H1 (cell line): ENCODE data around the gene MECR. TPM values are rescaled to one million over a fixed set of nuclear protein-coding genes. Genes with fewer than 3 reads are reported as not detected.

Experiments used
- CTCF ChIA-PET: fragments of 300-600 bp; sonication (Branson Sonifier 250); formaldehyde crosslinking; loops from one replicate; lab custom pipeline; 2021; ENCODE audit not compliant: partially characterized antibody; lab: Charles Lee
- POLR2A ChIA-PET: fragments of 300-600 bp; sonication (Branson Sonifier 250); formaldehyde crosslinking; loops from one replicate; lab custom pipeline; 2021; ENCODE audit warnings: inconsistent platforms; ENCODE audit not compliant: partially characterized antibody; lab: Charles Lee
- DNase-seq, 2 experiments: peaks; one replicate each; pipeline versions ENCODE4 v3.0.0 to v3.0.0-alpha.2; 2010 to 2022; ENCODE audit warnings: low spot score in 2 of 2, low read depth in 1 of 2, mixed read lengths in 1 of 2
- FAIRE-seq: peaks from 2 replicates; lab custom pipeline; 2011; peaks lifted over from hg19 to GRCh38; lab: Jason Lieb, UNC
- H2AFZ ChIP-seq: 2 replicates; pipeline ENCODE4 v1.8.1; 2012; ENCODE audit warnings: low read length, inconsistent platforms
- H2AK5ac ChIP-seq: 2 replicates; pipeline ENCODE4 v1.6.1; 2013; ENCODE audit warnings: low read depth, low read length
- H2BK120ac ChIP-seq: replicated peaks from 2 replicates; pipeline ENCODE3; 2013; ENCODE audit warnings: low read depth, low read length, inconsistent platforms
- H2BK12ac ChIP-seq: 2 replicates; pipeline ENCODE4 v1.6.1; 2013; ENCODE audit warnings: low read depth, low read length
- H2BK15ac ChIP-seq: 2 replicates; pipeline ENCODE4 v1.6.1; 2013; ENCODE audit warnings: low read length
- H2BK20ac ChIP-seq: 2 replicates; pipeline ENCODE4 v1.6.1; 2013; ENCODE audit warnings: low read length
- H2BK5ac ChIP-seq: 2 replicates; pipeline ENCODE4 v1.6.1; 2013; ENCODE audit warnings: low read depth, low read length
- H3K14ac ChIP-seq: 2 replicates; pipeline ENCODE4 v1.6.1; 2013; ENCODE audit warnings: inconsistent platforms; ENCODE audit not compliant: insufficient read length
- H3K18ac ChIP-seq: 2 replicates; pipeline ENCODE4 v1.6.1; 2013; ENCODE audit warnings: low read length; ENCODE audit errors: extremely low read depth
- H3K23ac ChIP-seq: 2 replicates; pipeline ENCODE4 v1.6.1; 2013; ENCODE audit warnings: inconsistent platforms; ENCODE audit not compliant: insufficient read length
- H3K23me2 ChIP-seq: 2 replicates; pipeline ENCODE4 v1.6.1; 2013; ENCODE audit warnings: low read depth, low read length
- H3K27ac ChIP-seq: 2 replicates; pipeline ENCODE4 v1.6.1; 2011; ENCODE audit warnings: low read depth, low read length, inconsistent platforms
- H3K27me3 ChIP-seq, 4 experiments: replicated peaks in 1 of 4; 1 replicate in 1 of 4; 2 replicates in 3 of 4; pipeline versions ENCODE4 v1.6.1 to v1.8.1; 2011 to 2013; ENCODE audit warnings: low read length in 3 of 4, mild to moderate bottlenecking in 3 of 4, inconsistent platforms in 2 of 4, mixed read lengths in 2 of 4, moderate library complexity in 1 of 4; ENCODE audit not compliant: control insufficient read depth in 3 of 4, insufficient read depth in 3 of 4; ENCODE audit errors: extremely low read depth in 1 of 4
- H3K36me3 ChIP-seq, 4 experiments: 2 replicates each; pipeline versions ENCODE4 v1.6.1 to v1.8.1; 2011 to 2013; ENCODE audit warnings: mild to moderate bottlenecking in 4 of 4, low read length in 3 of 4, moderate library complexity in 2 of 4, control low read depth in 1 of 4, inconsistent platforms in 1 of 4; ENCODE audit not compliant: insufficient read depth in 4 of 4, control insufficient read depth in 2 of 4
- H3K4ac ChIP-seq: replicated peaks from 2 replicates; pipeline ENCODE3; 2013; ENCODE audit warnings: low read length, low read depth, mixed read lengths, inconsistent platforms; ENCODE audit not compliant: insufficient read length
- H3K4me1 ChIP-seq, 4 experiments: replicated peaks in 1 of 4; 1 replicate in 1 of 4; 2 replicates in 3 of 4; pipeline versions ENCODE4 v1.6.1 to v1.8.1; 2011 to 2013; ENCODE audit warnings: low read length in 3 of 4, inconsistent platforms in 2 of 4, mixed read lengths in 1 of 4; ENCODE audit not compliant: insufficient read depth in 4 of 4, control insufficient read depth in 3 of 4
- H3K4me2 ChIP-seq, 2 experiments: 2 replicates each; pipeline versions ENCODE4 v1.6.1 to v1.8.1; 2011 to 2013; ENCODE audit warnings: low read depth in 2 of 2, low read length in 2 of 2, control low read depth in 1 of 2, inconsistent platforms in 1 of 2, mild to moderate bottlenecking in 1 of 2; ENCODE audit not compliant: insufficient read depth in 1 of 2
- H3K4me3 ChIP-seq, 4 experiments: fragments of 200-600, 300-600 bp in 1 of 4; sonication (generic), shearing (Covaris generic), sonication (Bioruptor Twin) in 1 of 4; 2 replicates each; pipeline versions ENCODE4 v1.5.1 to v1.8.1; 2011 to 2016; ENCODE audit warnings: low read length in 4 of 4, low read depth in 3 of 4, control low read depth in 2 of 4, inconsistent platforms in 2 of 4, mild to moderate bottlenecking in 2 of 4, mixed read lengths in 1 of 4, moderate library complexity in 1 of 4; ENCODE audit not compliant: insufficient read depth in 2 of 4; ENCODE audit errors: extremely low read depth in 1 of 4
- H3K56ac ChIP-seq: replicated peaks from 2 replicates; pipeline ENCODE3; 2013; ENCODE audit warnings: low read depth, mild to moderate bottlenecking, mixed read lengths, low read length, inconsistent platforms; ENCODE audit not compliant: insufficient read length
- H3K79me1 ChIP-seq: 2 replicates; pipeline ENCODE4 v1.6.1; 2013; ENCODE audit warnings: low read depth, low read length, control low read depth
- H3K79me2 ChIP-seq, 2 experiments: 2 replicates each; pipeline versions ENCODE4 v1.6.1 to v1.8.1; 2012 to 2013; ENCODE audit warnings: low read length in 2 of 2, mild to moderate bottlenecking in 2 of 2, inconsistent platforms in 1 of 2; ENCODE audit not compliant: insufficient read depth in 2 of 2, control insufficient read depth in 1 of 2
- H3K9ac ChIP-seq, 4 experiments: replicated peaks in 1 of 4; 1 replicate in 1 of 4; 2 replicates in 3 of 4; pipeline versions ENCODE4 v1.6.1 to v1.8.1; 2011 to 2013; ENCODE audit warnings: low read depth in 3 of 4, low read length in 3 of 4, control low read depth in 2 of 4, mild to moderate bottlenecking in 2 of 4, moderate library complexity in 2 of 4, inconsistent platforms in 1 of 4; ENCODE audit errors: extremely low read depth in 1 of 4
- H3K9me3 ChIP-seq, 2 experiments: 2 replicates each; pipeline versions ENCODE4 v1.6.1 to v1.8.1; 2012 to 2013; ENCODE audit warnings: mild to moderate bottlenecking in 2 of 2, moderate library complexity in 2 of 2, control low read depth in 1 of 2, inconsistent platforms in 1 of 2, low read depth in 1 of 2, low read length in 1 of 2, mixed read lengths in 1 of 2; ENCODE audit not compliant: insufficient read depth in 2 of 2
- H4K20me1 ChIP-seq, 2 experiments: replicated peaks in 1 of 2; 2 replicates each; pipeline versions ENCODE3 to v1.8.1; 2011 to 2013; ENCODE audit warnings: inconsistent platforms in 2 of 2, low read length in 2 of 2, mild to moderate bottlenecking in 1 of 2; ENCODE audit not compliant: insufficient read depth in 2 of 2, control insufficient read depth in 1 of 2
- H4K5ac ChIP-seq: 2 replicates; pipeline ENCODE4 v1.6.1; 2013; ENCODE audit warnings: low read length, low read depth, mixed read lengths, inconsistent platforms; ENCODE audit not compliant: insufficient read length
- H4K8ac ChIP-seq: 2 replicates; pipeline ENCODE4 v1.8.0; 2013; ENCODE audit warnings: mild to moderate bottlenecking, moderate library complexity, low read length, inconsistent platforms; ENCODE audit not compliant: insufficient read depth; ENCODE audit errors: extremely low read depth
- H4K91ac ChIP-seq: replicated peaks from 2 replicates; pipeline ENCODE3; 2013; ENCODE audit warnings: low read length, mixed read lengths, inconsistent platforms; ENCODE audit not compliant: insufficient read length
- ASH2L ChIP-seq: fragments of 200-600, 300-600 bp; sonication (generic); IDR thresholded peaks from one replicate; pipeline ENCODE4 v1.7.1; 2017; ENCODE audit warnings: low read length
- BACH1 ChIP-seq: IDR thresholded peaks from 2 replicates; pipeline ENCODE4 v1.6.1; 2012; ENCODE audit warnings: low read length, improper control_type of control experiment
- E2F6 ChIP-seq: IDR thresholded peaks from 2 replicates; pipeline ENCODE4 v1.6.1; 2012; ENCODE audit warnings: inconsistent platforms
- EZH2 ChIP-seq: fragments of 200-600 bp; sonication (generic); IDR thresholded peaks from 2 replicates; pipeline ENCODE4 v1.7.1; 2012; ENCODE audit warnings: low read depth, mild to moderate bottlenecking, moderate library complexity, low read length, inconsistent platforms; ENCODE audit not compliant: severe bottlenecking
- HDAC2 ChIP-seq, 2 experiments: fragments of 300-600 bp in 1 of 2; sonication (generic) in 1 of 2; IDR thresholded peaks; 2 replicates each; pipeline ENCODE4 v1.6.1; 2011 to 2012; ENCODE audit warnings: low read depth in 2 of 2, low read length in 2 of 2, mild to moderate bottlenecking in 2 of 2, moderate library complexity in 2 of 2, borderline replicate concordance in 1 of 2, inconsistent platforms in 1 of 2
- RAD21 ChIP-seq, 2 experiments: IDR thresholded peaks in 1 of 2; conservative IDR thresholded peaks in 1 of 2; 2 replicates each; pipeline ENCODE4 v1.6.1; 2011; ENCODE audit warnings: low read depth in 2 of 2, low read length in 2 of 2, improper control_type of control experiment in 1 of 2, inconsistent platforms in 1 of 2, mild to moderate bottlenecking in 1 of 2, moderate library complexity in 1 of 2
- RFX5 ChIP-seq: IDR thresholded peaks from 2 replicates; pipeline ENCODE4 v1.6.1; 2011; ENCODE audit warnings: low read depth, low read length, improper control_type of control experiment, borderline replicate concordance
- SIRT6 ChIP-seq: IDR thresholded peaks from one replicate; pipeline ENCODE4 v1.7.1; 2012; ENCODE audit warnings: low read length, inconsistent platforms
- SIX5 ChIP-seq: IDR thresholded peaks from 2 replicates; pipeline ENCODE4 v1.6.1; 2011; ENCODE audit warnings: mild to moderate bottlenecking, low read depth, low read length
- SP2 ChIP-seq: IDR thresholded peaks from 2 replicates; pipeline ENCODE4 v1.6.1; 2012; ENCODE audit warnings: mild to moderate bottlenecking, low read length, inconsistent platforms
- SRF ChIP-seq: IDR thresholded peaks from 2 replicates; pipeline ENCODE4 v1.6.1; 2011; ENCODE audit warnings: mild to moderate bottlenecking, low read depth, low read length, moderate library complexity
- SUZ12 ChIP-seq: fragments of 200-600 bp; sonication (generic); IDR thresholded peaks from 2 replicates; pipeline ENCODE4 v1.6.1; 2012; ENCODE audit warnings: mild to moderate bottlenecking, inconsistent platforms, low read length, moderate library complexity, mixed read lengths
- YY1 ChIP-seq: IDR thresholded peaks from 2 replicates; pipeline ENCODE4 v1.6.1; 2011; ENCODE audit warnings: low read depth, mild to moderate bottlenecking, low read length
- WGBS, 2 experiments: shearing (Covaris generic) in 1 of 2; methylation state at CpG; one replicate each; pipeline versions ENCODE4 v1.1.6 to v1.1.7; 2013 to 2015; ENCODE audit warnings: low lambda C conversion rate in 2 of 2, mixed read lengths in 2 of 2, inconsistent platforms in 1 of 2, low coverage in 1 of 2, missing lambda C conversion rate in 1 of 2; ENCODE audit not compliant: insufficient replicate concordance in 2 of 2, insufficient coverage in 1 of 2, insufficient read length in 1 of 2; ENCODE audit errors: extremely low coverage in 1 of 2, missing lambda C conversion rate in 1 of 2; 5-methylcytosine and 5-hydroxymethylcytosine counted together
- polyA plus RNA-seq, 7 experiments: library from polyadenylated mRNA; depleted of rRNA in 3 of 7; stranded (reverse) in 5 of 7; unstranded in 2 of 7; fragments of >200 nt in 5 of 7; fragments of 200-250 nt in 2 of 7; gene quantifications; 1 replicate in 5 of 7; 2 replicates in 1 of 7; 4 replicates in 1 of 7; pipeline versions ENCODE4 v1.2.1 to v1.2.3, GENCODE V29; 2011 to 2013; ENCODE audit warnings: missing spikeins in 2 of 7, mixed read lengths in 2 of 7
- total RNA-seq: library from RNA; stranded (reverse); fragmentation: NEBNext Ultra II Directional; extraction: Animal tissue kit (Norgen Biotek cat#: 25700); gene quantifications from 2 replicates; pipeline ENCODE4 v1.2.1, GENCODE V29; 2021

The MECR gene
- total and polyA plus RNA-seq, 2 of the 8 experiments (the other 6 are each of a cell fraction or from before 2014, with no cell fraction given), result 24.2 to 24.4 TPM

GRCh38 chr1:29202053-29202452, 28.7 kb downstream of the MECR start:
- Histone ChIP-seq H3K18ac (no peak overlapping the region), H3K79me2 (no peaks in the 10 kb centered on the region), H2AFZ (no peak overlapping the region), H3K14ac (no peak overlapping the region), H3K36me3 (peaks cover 2 to 31% (median 21%) of the 10 kb centered on the region in 4 experiments; a peak in 6 of 8 replicates), H4K5ac (no peak overlapping the region), H3K79me1 (no peaks in the 10 kb centered on the region), H3K4me2 (no peak overlapping the region), H3K23me2 (no peaks in the 10 kb centered on the region), H3K9me3 (no peaks in the 10 kb centered on the region), H4K91ac (no peak overlapping the region), H3K4ac (no peak overlapping the region), H3K56ac (no peak overlapping the region), H2BK20ac (no peak overlapping the region), H2BK5ac (no peak overlapping the region), H3K27me3 (no peaks in the 10 kb centered on the region), H3K9ac (no peak overlapping the region), H4K8ac (no peak overlapping the region), H2BK12ac (0 out of 2 replicates have a peak overlapping the region, but pooled peaks have one; percentile 30), H4K20me1 (peaks cover 0 to 2% of the 10 kb centered on the region in 2 experiments), H3K27ac (no peak overlapping the region), H2BK120ac (no peak overlapping the region), H3K23ac (no peak overlapping the region), H3K4me1 (peaks cover 0 to 6% (median 2%) of the 10 kb centered on the region in 4 experiments; a peak in 2 of 7 replicates), H2AK5ac (no peak overlapping the region), H2BK15ac (0 out of 2 replicates have a peak overlapping the region, but pooled peaks have one; percentile 19), H3K4me3 (no peak overlapping the region)
- ChIA-PET POLR2A (interaction anchor here (0.7 to 1.7 kb wide), 5 partner anchors 8 to 77 kb away, joined by 3 to 6 read pairs (median 4); partner anchors contain the start of gene SRSF4), CTCF (interaction anchor here (0.7 to 5.3 kb wide), 41 partner anchors 9 to 342 kb away, joined by 3 to 20 read pairs (median 5); partner anchors contain the start of genes SRSF4 and TMEM200B)
- FAIRE-seq, result no peak
- WGBS, 2 experiments, result 75% methylated on average over 1 of the region's 1 CpG; no CpG with 5 or more reads in 1 of the 2 experiments
- DNase-seq, result no peak
- TF ChIP-seq SP2 (no peak), RFX5 (no peak), SRF (no peak), ASH2L (no peak), YY1 (no peak), EZH2 (no peak), E2F6 (no peak), SUZ12 (no peak), SIRT6 (no peak), HDAC2 (IDR thresholded peaks at IDR 0.05; ENCODE audit: borderline replicate concordance in 1 of 2, low read depth in 2 of 2, low read length in 2 of 2) (no peak), SIX5 (no peak), RAD21 (IDR thresholded peaks at IDR 0.05 in 1 of 2, conservative IDR thresholded peaks at IDR 0.05 in 1 of 2; ENCODE audit: low read depth in 2 of 2, low read length in 2 of 2) (no peak), BACH1 (no peak)
